Medulla oblongata (tissue), 1 donor: ENCODE measurements around the gene KCND2.
A peak's percentile ranks its signal among the peaks of the same experiment; 100 is the strongest.
"Not testable (repeated sequence)": the region's sequence is repeated elsewhere in the genome, so short reads cannot be mapped to it uniquely, and the experiment has no call there.

Experiments used
- DNase-seq: peaks from one replicate; pipeline ENCODE4 v3.0.0-alpha.2; 2015; ENCODE audit errors: extremely low spot score

The KCND2 gene

GRCh38 chr7:120502132-120502531, 229.2 kb downstream of the KCND2 start:
- DNase-seq: no peak

- no peak for DNase-seq
Measured at GRCh38 chr7:120502825-120503224, 229.8 kb downstream of the KCND2 start.

GRCh38 chr7:120504386-120504785, 231.4 kb downstream of the KCND2 start:
- no peak for DNase-seq

GRCh38 chr7:120505770-120506169, 232.8 kb downstream of the KCND2 start:
- DNase-seq: no peak

- DNase-seq: no peak
Measured at GRCh38 chr7:120512701-120513100, 239.7 kb downstream of the KCND2 start.

GRCh38 chr7:120519224-120519623, 246.2 kb downstream of the KCND2 start:
- no peak for DNase-seq

- no peak for DNase-seq
Measured at GRCh38 chr7:120521761-120522737, 249.1 kb downstream of the KCND2 start.

GRCh38 chr7:120523985-120524384, 251.0 kb downstream of the KCND2 start:
- DNase-seq: no peak

- no peak for DNase-seq
Measured at GRCh38 chr7:120526902-120527509, 254.0 kb downstream of the KCND2 start.

- no peak for DNase-seq
Measured at GRCh38 chr7:120529736-120530135, 256.8 kb downstream of the KCND2 start.

GRCh38 chr7:120538335-120538734, 265.4 kb downstream of the KCND2 start:
- no peak for DNase-seq

- DNase-seq: no peak
Measured at GRCh38 chr7:120539321-120539720, 266.3 kb downstream of the KCND2 start.

GRCh38 chr7:120547605-120548004, 274.6 kb downstream of the KCND2 start:
- no peak for DNase-seq

GRCh38 chr7:120550494-120551048, 277.6 kb downstream of the KCND2 start:
- no peak for DNase-seq

- no peak for DNase-seq
Measured at GRCh38 chr7:120553491-120553890, 280.5 kb downstream of the KCND2 start.

GRCh38 chr7:120554960-120555571, 282.1 kb downstream of the KCND2 start:
- DNase-seq: peak; percentile 69

GRCh38 chr7:120564145-120564544, 291.2 kb downstream of the KCND2 start:
- no peak for DNase-seq

- DNase-seq: no peak
Measured at GRCh38 chr7:120567204-120567603, 294.2 kb downstream of the KCND2 start.

GRCh38 chr7:120578657-120579056, 305.7 kb downstream of the KCND2 start:
- not testable (repeated sequence) for DNase-seq

- no peak for DNase-seq
Measured at GRCh38 chr7:120582916-120583315, 309.9 kb downstream of the KCND2 start.

GRCh38 chr7:120583899-120584586, 311.1 kb downstream of the KCND2 start:
- DNase-seq: no peak

- DNase-seq: peak; percentile 35
Measured at GRCh38 chr7:120586571-120586970, 313.6 kb downstream of the KCND2 start.
